Hematopoietic multipotent progenitor cell treated with erythropoietin and hydrocortisone succinate and interleukin-3 and kit ligand, for 8 days (in vitro differentiated cells): ENCODE measurements around the gene ZNF862.

ENCODE experiments used
- DNase-seq: peaks from one replicate; pipeline ENCODE4 v3.0.0-alpha.2; 2015

ZNF862 gene

GRCh38 chr7:149838224-149838991, at the start of gene ZNF862:
ZNF862 (plus strand) TSS chr7:149838375; CDS start chr7:149838612, 237 bp downstream.
- peak; percentile 97 for DNase-seq

- DNase-seq, result no peak
Measured at GRCh38 chr7:149789101-149789500, 49.1 kb upstream of the ZNF862 start.

- peak; percentile 9 for DNase-seq
Measured at GRCh38 chr7:149790146-149790548, 48.0 kb upstream of the ZNF862 start.

GRCh38 chr7:149790754-149791360, 47.3 kb upstream of the ZNF862 start:
- no peak for DNase-seq

GRCh38 chr7:149791411-149792219, 46.6 kb upstream of the ZNF862 start:
- no peak for DNase-seq

- no peak for DNase-seq
Measured at GRCh38 chr7:149792220-149792595, 46.0 kb upstream of the ZNF862 start.

- DNase-seq, result no peak
Measured at GRCh38 chr7:149793261-149793660, 44.9 kb upstream of the ZNF862 start.

GRCh38 chr7:149794661-149795060, 43.5 kb upstream of the ZNF862 start:
- DNase-seq, result no peak

GRCh38 chr7:149795126-149795525, 43.0 kb upstream of the ZNF862 start:
- no peak for DNase-seq

GRCh38 chr7:149796287-149796860, 41.8 kb upstream of the ZNF862 start:
- DNase-seq, result no peak

GRCh38 chr7:149797771-149798170, 40.4 kb upstream of the ZNF862 start:
- DNase-seq, result no peak

GRCh38 chr7:149799397-149800168, 38.6 kb upstream of the ZNF862 start:
- DNase-seq, result peak; percentile 29

GRCh38 chr7:149800169-149800555, 38.0 kb upstream of the ZNF862 start:
- DNase-seq, result no peak

GRCh38 chr7:149801002-149801566, 37.1 kb upstream of the ZNF862 start:
- DNase-seq, result no peak

GRCh38 chr7:149801816-149802215, 36.4 kb upstream of the ZNF862 start:
- DNase-seq, result no peak

GRCh38 chr7:149802966-149803365, 35.2 kb upstream of the ZNF862 start:
- DNase-seq, result no peak

GRCh38 chr7:149803551-149804074, 34.6 kb upstream of the ZNF862 start:
- DNase-seq, result no peak

GRCh38 chr7:149804106-149804505, 34.1 kb upstream of the ZNF862 start:
- DNase-seq, result no peak

- no peak for DNase-seq
Measured at GRCh38 chr7:149806726-149807125, 31.4 kb upstream of the ZNF862 start.

- DNase-seq, result no peak
Measured at GRCh38 chr7:149808311-149808710, 29.9 kb upstream of the ZNF862 start.

- DNase-seq, result no peak
Measured at GRCh38 chr7:149809215-149809614, 29.0 kb upstream of the ZNF862 start.

GRCh38 chr7:149811221-149811620, 27.0 kb upstream of the ZNF862 start:
- DNase-seq, result no peak
